GM18507 (cell line): ENCODE measurements around the gene TM4SF4.
"Not testable (repeated sequence)": the region's sequence is repeated elsewhere in the genome, so short reads cannot be mapped to it uniquely, and the experiment has no call there.

ENCODE experiments used
- DNase-seq: peaks from one replicate; pipeline ENCODE4 v3.0.0; 2011; ENCODE audit warnings: low read depth; ENCODE audit not compliant: insufficient read length; ENCODE audit errors: extremely low spot score
- FAIRE-seq: peaks from 2 replicates; lab custom pipeline; 2011; peaks lifted over from hg19 to GRCh38; lab: Jason Lieb, UNC

TM4SF4 gene

GRCh38 chr3:149474250-149474817 is at the start of gene TM4SF4:
Gene TM4SF4, plus strand, starts transcription at chr3:149474697. Its CDS starts 181 bp downstream, at chr3:149474878.
- FAIRE-seq = no peak
- no peak for DNase-seq

- DNase-seq (no peak), FAIRE-seq (no peak)
Measured at GRCh38 chr3:149424918-149425317, 49.6 kb upstream of the TM4SF4 start.

- DNase-seq (no peak), FAIRE-seq (no peak)
Measured at GRCh38 chr3:149426325-149426724, 48.2 kb upstream of the TM4SF4 start.

- DNase-seq (no peak), FAIRE-seq (no peak)
Measured at GRCh38 chr3:149428087-149428486, 46.4 kb upstream of the TM4SF4 start.

GRCh38 chr3:149430216-149430615 is 44.3 kb upstream of the TM4SF4 start:
- DNase-seq (no peak), FAIRE-seq (no peak)

GRCh38 chr3:149432149-149432548 is 42.3 kb upstream of the TM4SF4 start:
- DNase-seq = no peak
- no peak for FAIRE-seq

- FAIRE-seq = no peak
- no peak for DNase-seq
Measured at GRCh38 chr3:149435996-149436885, 38.3 kb upstream of the TM4SF4 start.

GRCh38 chr3:149437286-149437685 is 37.2 kb upstream of the TM4SF4 start:
- DNase-seq = no peak
- FAIRE-seq = no peak

- no peak for DNase-seq
- FAIRE-seq = no peak
Measured at GRCh38 chr3:149437710-149438109, 36.8 kb upstream of the TM4SF4 start.

- FAIRE-seq (no peak), DNase-seq (no peak)
Measured at GRCh38 chr3:149438981-149439380, 35.5 kb upstream of the TM4SF4 start.

- no peak for DNase-seq
- no peak for FAIRE-seq
Measured at GRCh38 chr3:149441642-149442041, 32.9 kb upstream of the TM4SF4 start.

- DNase-seq = no peak
- no peak for FAIRE-seq
Measured at GRCh38 chr3:149442043-149442442, 32.5 kb upstream of the TM4SF4 start.

- no peak for FAIRE-seq
- DNase-seq = no peak
Measured at GRCh38 chr3:149442851-149443544, 31.5 kb upstream of the TM4SF4 start.

- DNase-seq (no peak), FAIRE-seq (no peak)
Measured at GRCh38 chr3:149443545-149443912, 31.0 kb upstream of the TM4SF4 start.

- DNase-seq, FAIRE-seq: not testable (repeated sequence)
Measured at GRCh38 chr3:149444867-149445266, 29.6 kb upstream of the TM4SF4 start.

GRCh38 chr3:149448331-149448831 is 26.1 kb upstream of the TM4SF4 start:
- no peak for FAIRE-seq
- DNase-seq = no peak

- FAIRE-seq (no peak), DNase-seq (no peak)
Measured at GRCh38 chr3:149449182-149449581, 25.3 kb upstream of the TM4SF4 start.

- FAIRE-seq (no peak), DNase-seq (no peak)
Measured at GRCh38 chr3:149449799-149450198, 24.7 kb upstream of the TM4SF4 start.

- no peak for FAIRE-seq
- DNase-seq = no peak
Measured at GRCh38 chr3:149450281-149450680, 24.2 kb upstream of the TM4SF4 start.

GRCh38 chr3:149452036-149452435 is 22.5 kb upstream of the TM4SF4 start:
- FAIRE-seq = no peak
- DNase-seq = no peak
